ENCODE data around the gene GLRX.
"Not testable (repeated sequence)": the region's sequence is repeated elsewhere in the genome, so short reads cannot be mapped to it uniquely, and the experiment has no call there.

The GLRX gene

GRCh38 chr5:95826949-95827891 is 4.7 kb upstream of the GLRX start:
- no peak for DNase-seq (ENCODE audit: low read depth in 2 of 2)

- DNase-seq (ENCODE audit: low read depth in 2 of 2): no peak
These were observed 3.0 kb upstream of the GLRX start for GRCh38 chr5:95825495-95825894.

GRCh38 chr5:95824747-95825146 is 2.2 kb upstream of the GLRX start:
- no peak for DNase-seq (ENCODE audit: low read depth in 2 of 2)

GRCh38 chr5:95823738-95824609 is 1.4 kb upstream of the GLRX start:
- peak in 1 of 2 donors; percentile 34 for DNase-seq (ENCODE audit: low read depth in 2 of 2)

- DNase-seq (ENCODE audit: low read depth in 2 of 2): no peak
These were observed 752 bp upstream of the GLRX start for GRCh38 chr5:95823218-95823737.

GRCh38 chr5:95822043-95822541 is 434 bp downstream of the GLRX start:
- DNase-seq (ENCODE audit: low read depth in 2 of 2): no peak

GRCh38 chr5:95821110-95822021 is 1.2 kb downstream of the GLRX start:
- no peak for DNase-seq (ENCODE audit: low read depth in 2 of 2)

GRCh38 chr5:95818181-95819147 is 4.1 kb downstream of the GLRX start:
- DNase-seq (ENCODE audit: low read depth in 2 of 2): no peak

GRCh38 chr5:95817430-95817829 is 5.1 kb downstream of the GLRX start:
- DNase-seq (ENCODE audit: low read depth in 2 of 2): no peak

GRCh38 chr5:95816776-95817175 is 5.8 kb downstream of the GLRX start:
- DNase-seq (ENCODE audit: low read depth in 2 of 2): no peak

GRCh38 chr5:95816341-95816740 is 6.2 kb downstream of the GLRX start:
- DNase-seq (ENCODE audit: low read depth in 2 of 2): no peak

- DNase-seq (ENCODE audit: low read depth in 2 of 2): no peak
These were observed 7.3 kb downstream of the GLRX start for GRCh38 chr5:95815155-95815729.

GRCh38 chr5:95813035-95813434 is 9.5 kb downstream of the GLRX start:
- not testable (repeated sequence) for DNase-seq (ENCODE audit: low read depth in 2 of 2)

GRCh38 chr5:95812074-95812471 is 10.5 kb downstream of the GLRX start:
- no peak for DNase-seq (ENCODE audit: low read depth in 2 of 2)

- not testable (repeated sequence) for DNase-seq (ENCODE audit: low read depth in 2 of 2)
These were observed 11.0 kb downstream of the GLRX start for GRCh38 chr5:95811461-95812073.

- DNase-seq (ENCODE audit: low read depth in 2 of 2): not testable (repeated sequence)
These were observed 11.5 kb downstream of the GLRX start for GRCh38 chr5:95811126-95811423.

- no peak for DNase-seq (ENCODE audit: low read depth in 2 of 2)
These were observed 12.0 kb downstream of the GLRX start for GRCh38 chr5:95810305-95811125.

- no peak for DNase-seq (ENCODE audit: low read depth in 2 of 2)
These were observed 13.0 kb downstream of the GLRX start for GRCh38 chr5:95809414-95809960.
